SH-SY5Y (cell line): Measurements from ENCODE around the gene CRYBA4.

Source experiments
- GATA2 ChIP-seq: IDR thresholded peaks from 2 replicates; pipeline ENCODE4 v1.6.1; 2011; ENCODE audit warnings: mild to moderate bottlenecking, low read depth, low read length
- GATA3 ChIP-seq: IDR thresholded peaks from 2 replicates; pipeline ENCODE4 v1.6.1; 2011; ENCODE audit warnings: low read depth, mild to moderate bottlenecking, low read length, moderate library complexity

- TF ChIP-seq GATA3 (no peak), GATA2 (no peak)
These were observed 5.8 kb upstream of the CRYBA4 start for GRCh38 chr22:26615830-26616435.
